Adrenal gland (tissue), 12 donors: ENCODE data around the gene C12orf43. TPM values are rescaled to one million over a fixed set of nuclear protein-coding genes. Genes with fewer than 3 reads are reported as not detected.

Source experiments
- DNase-seq, 7 donors: peaks; one replicate each; pipeline ENCODE4 v3.0.0-alpha.2; 2019 to 2020
- H3K27ac ChIP-seq, 5 donors: fragments of 200-600 bp; sonication (generic) in 4 of 5; 1 replicate in 3 of 5; 2 replicates in 2 of 5; pipeline versions ENCODE4 v1.5.1 to v1.8.0; 2016 to 2020; ENCODE audit warnings: mild to moderate bottlenecking in 1 of 5
- H3K27me3 ChIP-seq: fragments of 200-600 bp; 2 replicates; pipeline ENCODE4 v1.8.0; 2021
- H3K36me3 ChIP-seq, 2 donors: fragments of 200-600 bp; replicated peaks in 1 of 2; 1 replicate in 1 of 2; 2 replicates in 1 of 2; pipeline versions ENCODE4 v1.5.1 to v1.8.0; 2018 to 2022
- H3K4me1 ChIP-seq, 2 donors: fragments of 200-600 bp; replicated peaks in 1 of 2; 1 replicate in 1 of 2; 2 replicates in 1 of 2; pipeline versions ENCODE4 v1.5.1 to v1.8.0; 2018 to 2021
- H3K4me3 ChIP-seq, 4 donors: fragments of 200-600 bp; sonication (generic) in 3 of 4; one replicate each; pipeline ENCODE4 v1.5.1; 2016 to 2018
- H3K9me3 ChIP-seq, 3 donors: fragments of 200-600 bp; sonication (generic) in 1 of 3; replicated peaks in 1 of 3; 1 replicate in 2 of 3; 2 replicates in 1 of 3; pipeline versions ENCODE4 v1.5.1 to v1.8.0; 2016 to 2021
- CTCF ChIP-seq, 6 experiments: fragments of 450-650 bp in 4 of 6; fragments of 200-600 bp in 2 of 6; sonication (generic) in 1 of 6; IDR thresholded peaks; 1 replicate in 5 of 6; 2 replicates in 1 of 6; pipeline versions ENCODE4 v1.5.1 to v1.8.0; 2016 to 2021; ENCODE audit warnings: antibody characterized with exemption in 6 of 6, mild to moderate bottlenecking in 2 of 6, moderate library complexity in 1 of 6
- POLR2A ChIP-seq, 2 donors: fragments of 450-650 bp; IDR thresholded peaks; one replicate each; pipeline ENCODE4 v1.6.1; 2017; ENCODE audit warnings: antibody characterized with exemption in 2 of 2, mild to moderate bottlenecking in 2 of 2, moderate library complexity in 1 of 2
- WGBS, 4 donors: extraction: QIAGEN DNeasy Blood & Tissue Kit in 2 of 4; methylation state at CpG; one replicate each; pipeline versions ENCODE4 v1.1.5 to v1.1.7; 2013 to 2017; 5-methylcytosine and 5-hydroxymethylcytosine counted together
- intact Hi-C, 2 donors: fragments of 100-400 bp; cut with DNase I; formaldehyde crosslinking; loops; one replicate each; pipeline versions ENCODE4 v1.14.1 to v1.15.0; 2022 to 2023
- polyA plus RNA-seq, 3 donors: library from polyadenylated mRNA; stranded (reverse); fragments of 200-250 nt in 2 of 3; fragments of 350-450 nt in 1 of 3; fragmentation: Illumina TruSeq in 1 of 3; extraction: RNeasy Lipid Tissue Mini Kit (QIAGEN cat#74804) in 1 of 3; gene quantifications; one replicate each; pipeline ENCODE4 v1.2.3, GENCODE V29; 2013 to 2014
- total RNA-seq, 9 donors: library from RNA; depleted of rRNA in 4 of 9; stranded (reverse); fragments of >200 nt in 4 of 9; fragments of 120-200 nt in 1 of 9; fragmentation: NEBNext Ultra II Directional in 1 of 9; extraction: Animal tissue kit (Norgen Biotek cat#: 25700) in 1 of 9; gene quantifications; one replicate each; pipeline versions ENCODE4 v1.1.0 to v1.2.4, GENCODE V29; 2013 to 2023
- donor health status: healthy with polysubstance abuse.
- donor health status: Bipolar disorder and iron deficiency.
- donor health status: DM: yes; HTN: yes; CAD: no.
- donor health status: DM: no; HTN: no; CAD: no.
- donor health status: DM: no; HTN: no; CAD: no.
- donor health status: DM: yes; HTN: yes; CAD: no.

Gene C12orf43
- total and polyA plus RNA-seq, 12 donors: 8.9 to 20.0 (median 13.5) TPM

DNA sequence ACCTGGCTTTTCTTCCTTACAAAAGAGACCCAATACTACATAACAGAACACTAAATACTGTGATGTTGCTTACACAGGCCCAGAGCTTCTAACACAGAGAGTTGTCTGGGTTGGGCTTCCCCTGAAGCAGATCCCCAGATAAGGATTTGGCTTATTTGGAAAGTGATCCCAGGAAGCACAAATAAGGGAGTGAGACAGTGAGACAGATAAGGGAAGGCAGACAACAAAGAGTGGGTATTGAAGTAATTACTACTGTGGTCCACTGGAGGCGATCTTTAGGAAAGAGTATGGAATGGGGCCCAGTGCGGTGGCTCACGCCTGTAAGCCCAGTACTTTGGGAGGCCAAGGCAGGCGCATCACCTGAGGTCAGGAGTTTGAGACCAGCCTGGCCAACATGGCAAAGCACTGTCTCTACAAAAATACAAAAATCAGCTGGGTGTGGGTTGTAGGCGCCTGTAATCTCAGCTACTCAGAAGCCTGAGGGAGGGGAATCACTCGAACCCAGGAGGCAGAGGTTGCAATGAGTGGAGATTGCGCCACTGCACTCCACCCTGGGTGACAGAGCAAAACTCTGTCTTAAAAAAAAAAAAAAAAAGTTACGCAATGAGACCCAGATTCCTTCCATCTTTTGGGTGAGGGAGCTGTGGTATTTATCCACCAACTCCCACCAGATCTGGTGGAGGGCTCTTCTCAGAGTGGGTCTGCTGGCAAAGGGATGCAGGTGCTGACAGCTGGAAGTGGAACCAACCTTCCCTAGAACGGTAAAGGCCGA, 10.2 kb upstream of the C12orf43 start:
- Histone ChIP-seq H3K36me3 (no peaks in the 10 kb centered on the region), H3K4me3 (no peak overlapping the region), H3K9me3 (no peaks in the 10 kb centered on the region), H3K27me3 (no peaks in the 10 kb centered on the region), H3K27ac (no peak overlapping the region), H3K4me1 (no peaks in the 10 kb centered on the region)
- intact Hi-C loops: no loop called here
- DNase-seq: no peak
- TF ChIP-seq POLR2A (IDR thresholded peaks at IDR 0.05) (no peak), CTCF (IDR thresholded peaks at IDR 0.05) (no peak)
- 82 to 92% (median 86%) methylated on average over 10 of the region's 10 CpGs for WGBS, 4 donors

DNA sequence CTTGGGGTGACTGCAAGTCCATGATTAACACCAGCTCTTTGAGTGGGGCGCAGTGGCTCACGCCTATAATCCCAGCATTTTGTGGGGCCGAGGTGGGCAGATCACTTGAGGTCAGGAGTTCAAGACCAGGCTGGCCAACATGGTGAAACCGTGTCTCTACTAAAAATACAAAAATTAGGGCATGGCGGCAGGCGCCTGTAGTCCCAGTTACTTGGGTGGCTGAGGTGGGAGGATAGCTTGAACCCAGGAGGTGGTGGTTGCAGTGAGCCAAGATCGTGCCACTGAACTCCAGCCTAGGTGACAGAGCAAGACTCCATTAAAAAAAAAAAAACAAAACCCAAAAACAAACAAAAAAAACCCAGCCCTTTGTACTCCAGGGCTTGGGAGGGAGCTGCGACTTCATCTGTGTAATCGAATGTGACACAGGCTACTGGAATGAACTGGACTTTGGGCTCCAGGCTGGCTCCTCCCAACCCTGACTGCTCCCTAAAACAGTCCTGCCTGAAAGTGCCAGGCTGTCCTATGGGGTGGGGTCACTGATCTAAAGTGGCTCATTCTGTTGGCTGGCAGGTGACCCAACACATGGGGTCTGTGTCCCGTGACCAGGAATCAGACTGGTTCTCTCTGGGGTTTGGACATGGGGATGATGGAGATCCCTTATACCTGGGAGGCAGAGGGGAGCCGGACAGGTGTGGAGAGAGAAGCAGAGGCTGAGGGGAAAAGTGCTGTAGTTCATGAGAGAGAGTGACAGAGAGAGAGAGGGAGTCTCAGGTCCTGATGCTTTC, 9.3 kb upstream of the C12orf43 start:
- Histone ChIP-seq H3K4me1 (no peaks in the 10 kb centered on the region), H3K36me3 (no peaks in the 10 kb centered on the region), H3K4me3 (no peak overlapping the region), H3K9me3 (no peaks in the 10 kb centered on the region), H3K27me3 (no peaks in the 10 kb centered on the region), H3K27ac (no peak overlapping the region)
- intact Hi-C loops: no loop called here
- TF ChIP-seq POLR2A (IDR thresholded peaks at IDR 0.05): no peak
- no peak for TF ChIP-seq CTCF (IDR thresholded peaks at IDR 0.05)
- WGBS, 4 donors: 88 to 92% (median 90%) methylated on average over 10 to 11 of the region's 11 CpGs
- no peak for DNase-seq

- H3K27ac ChIP-seq: no peak overlapping the region
- TF ChIP-seq POLR2A (IDR thresholded peaks at IDR 0.05): no peak
- TF ChIP-seq CTCF (IDR thresholded peaks at IDR 0.05): no peak
- H3K36me3 ChIP-seq: no peaks in the 10 kb centered on the region
- H3K4me1 ChIP-seq: no peaks in the 10 kb centered on the region
- intact Hi-C loops: no loop called here
- no peak for DNase-seq
- H3K9me3 ChIP-seq: no peaks in the 10 kb centered on the region
- WGBS, 4 donors: 55 to 65% (median 62%) methylated on average over 8 of the region's 8 CpGs
- no peak overlapping the region for H3K4me3 ChIP-seq
- no peaks in the 10 kb centered on the region for H3K27me3 ChIP-seq
Measured at GRCh38 chr12:121023799-121024198, 7.5 kb upstream of the C12orf43 start.

GRCh38 chr12:121022713-121023112, 6.4 kb upstream of the C12orf43 start:
- H3K4me3 ChIP-seq: no peak overlapping the region
- H3K9me3 ChIP-seq: no peaks in the 10 kb centered on the region
- H3K27ac ChIP-seq: no peak overlapping the region
- TF ChIP-seq CTCF (IDR thresholded peaks at IDR 0.05) (no peak), POLR2A (IDR thresholded peaks at IDR 0.05) (no peak)
- H3K36me3 ChIP-seq: no peaks in the 10 kb centered on the region
- 56 to 74% (median 59%) methylated on average over 2 of the region's 2 CpGs for WGBS, 4 donors
- intact Hi-C loops: no loop called here
- H3K27me3 ChIP-seq: no peaks in the 10 kb centered on the region
- no peak for DNase-seq
- no peaks in the 10 kb centered on the region for H3K4me1 ChIP-seq
